ENCODE results near the gene ATP6AP1. TPM values are rescaled to one million over a fixed set of nuclear protein-coding genes. Genes with fewer than 3 reads are reported as not detected.
A peak's percentile ranks its signal among the peaks of the same experiment; 100 is the strongest.

The ATP6AP1 gene
- total and polyA plus RNA-seq, 10 of the 15 experiments (the other 5 are each of a cell fraction or from before 2014, with no cell fraction given): 4.5 to 56.4 (median 32.0) TPM

- TF ChIP-seq MEF2B (IDR thresholded peaks at IDR 0.05; ENCODE audit: partially characterized antibody, poor library complexity, severe bottlenecking) (no peak), IRF4 (IDR thresholded peaks at IDR 0.05; ENCODE audit: low read depth, low read length) (no peak), SIX5 (IDR thresholded peaks at IDR 0.05; ENCODE audit: low read depth, low read length, severe bottlenecking) (no peak), NR2C1 (IDR thresholded peaks at IDR 0.05) (0 out of 2 replicates have a peak, but pooled peaks have one; percentile 8), NR2F1 (conservative IDR thresholded peaks at IDR 0.05) (0 out of 2 replicates have a peak, but pooled peaks have one; percentile 40), POLR2A (IDR thresholded peaks at IDR 0.05; ENCODE audit: low read depth, low read length) (peak; percentile 87), USF1 (IDR thresholded peaks at IDR 0.05; ENCODE audit: borderline replicate concordance, extremely low read length, insufficient read depth, low read depth, low read length) (peak; percentile 87), TCF7 (IDR thresholded peaks at IDR 0.05; ENCODE audit: borderline replicate concordance) (no peak), SP1 (IDR thresholded peaks at IDR 0.05; ENCODE audit: low read depth, low read length) (peak; percentile 97), CHD2 (IDR thresholded peaks at IDR 0.05; ENCODE audit: borderline replicate concordance, low read depth, low read length) (peak; percentile 89), NKRF (conservative IDR thresholded peaks at IDR 0.05) (peak; percentile 78), USF2 (IDR thresholded peaks at IDR 0.05; ENCODE audit: borderline replicate concordance, low read depth, low read length) (peak; percentile 42), RFX5 (IDR thresholded peaks at IDR 0.05; ENCODE audit: low read depth, low read length) (peak; percentile 66; the same call in 1 of the 2 replicates), LARP7 (IDR thresholded peaks at IDR 0.05) (peak; percentile 88), EED (IDR thresholded peaks at IDR 0.05; ENCODE audit: low read depth) (no peak), IKZF1 (conservative IDR thresholded peaks at IDR 0.05) (peak; percentile 58), YY1 (IDR thresholded peaks at IDR 0.05; ENCODE audit: low read depth, low read length) (peak; percentile 95), CREB1 (IDR thresholded peaks at IDR 0.05; ENCODE audit: low read depth) (0 out of 2 replicates have a peak, but pooled peaks have one; percentile 21), SRF (IDR thresholded peaks at IDR 0.05; ENCODE audit: low read depth in 2 of 2, low read length in 2 of 2) (no peak), DPF2 (IDR thresholded peaks at IDR 0.05) (peak; percentile 98), RUNX3 (IDR thresholded peaks at IDR 0.05; ENCODE audit: low read length) (peak; percentile 70), MTA3 (IDR thresholded peaks at IDR 0.05; ENCODE audit: borderline replicate concordance, low read length) (no peak), TCF12 (IDR thresholded peaks at IDR 0.05; ENCODE audit: low read depth, low read length) (no peak), ZBED1 (IDR thresholded peaks at IDR 0.05; ENCODE audit: borderline replicate concordance) (no peak), RAD51 (IDR thresholded peaks at IDR 0.05) (peak; percentile 55; the same call in 1 of the 2 replicates), CBX5 (IDR thresholded peaks at IDR 0.05; ENCODE audit: low read depth) (no peak), NFYA (IDR thresholded peaks at IDR 0.05; ENCODE audit: borderline replicate concordance, low read depth, low read length) (peak; percentile 27; the same call in 1 of the 2 replicates), CBX3 (IDR thresholded peaks at IDR 0.05; ENCODE audit: borderline replicate concordance, low read depth) (no peak)
Observed at GRCh38 chrX:154428176-154429171, at the start of gene ATP6AP1 (continued).

All from GM12878 (cell line).